Naive thymus-derived CD4-positive, alpha-beta T cell (primary cell): ENCODE data around the gene ACADS. TPM values are rescaled to one million over a fixed set of nuclear protein-coding genes. Genes with fewer than 3 reads are reported as not detected.

ENCODE experiments used
- ATAC-seq: fragments of 150-1000 bp; cut with Tn5 transposase; 2 replicates; pipeline ENCODE4 v1.10.0; 2021; ENCODE audit warnings: mild to moderate bottlenecking, moderate library complexity
- CTCF ChIA-PET: fragments of 350-600 bp; sonication (Branson Sonifier 250); formaldehyde crosslinking; loops from one replicate; lab custom pipeline; 2021; ENCODE audit warnings: antibody characterized with exemption; lab: Charles Lee
- POLR2A ChIA-PET: fragments of 350-600 bp; sonication (Branson Sonifier 250); formaldehyde crosslinking; loops from one replicate; lab custom pipeline; 2021; ENCODE audit warnings: antibody characterized with exemption, inconsistent platforms; lab: Charles Lee
- DNase-seq, 9 donors: peaks; one replicate each; pipeline versions ENCODE4 v3.0.0 to v3.0.0-alpha.2; 2020 to 2022; ENCODE audit warnings: mixed read lengths in 1 of 9
- H3K27ac ChIP-seq: one replicate; pipeline ENCODE4 v1.7.0; 2013; ENCODE audit warnings: mild to moderate bottlenecking, low read depth, low read length, moderate library complexity
- H3K27me3 ChIP-seq, 2 donors: one replicate each; pipeline ENCODE4 v1.7.0; 2013; ENCODE audit warnings: low read length in 2 of 2, mild to moderate bottlenecking in 2 of 2, moderate library complexity in 2 of 2; ENCODE audit not compliant: control insufficient read depth in 2 of 2, insufficient read depth in 2 of 2
- H3K36me3 ChIP-seq, 3 experiments: 1 replicate in 2 of 3; 2 replicates in 1 of 3; pipeline ENCODE4 v1.7.0; 2013; ENCODE audit warnings: low read length in 3 of 3, mild to moderate bottlenecking in 3 of 3, moderate library complexity in 1 of 3; ENCODE audit not compliant: insufficient read depth in 3 of 3, control insufficient read depth in 2 of 3
- H3K4me1 ChIP-seq, 2 donors: one replicate each; pipeline ENCODE4 v1.7.0; 2013; ENCODE audit warnings: low read length in 2 of 2, mild to moderate bottlenecking in 2 of 2, moderate library complexity in 1 of 2; ENCODE audit not compliant: control insufficient read depth in 2 of 2, insufficient read depth in 2 of 2
- H3K4me3 ChIP-seq: 2 replicates; pipeline ENCODE4 v1.7.0; 2013; ENCODE audit warnings: mild to moderate bottlenecking, low read length
- H3K9me3 ChIP-seq, 3 experiments: 1 replicate in 2 of 3; 2 replicates in 1 of 3; pipeline ENCODE4 v1.7.0; 2013; ENCODE audit warnings: low read length in 3 of 3; ENCODE audit not compliant: control insufficient read depth in 2 of 3
- H3K27ac Mint-ChIP-seq, 9 donors: one replicate each; pipeline ENCODE4 v1.8.0; 2020 to 2022; ENCODE audit warnings: mixed read lengths in 9 of 9, mild to moderate bottlenecking in 8 of 9, moderate library complexity in 5 of 9, inconsistent platforms in 2 of 9
- H3K27me3 Mint-ChIP-seq, 5 donors: one replicate each; pipeline ENCODE4 v1.8.0; 2021 to 2022; ENCODE audit warnings: mixed read lengths in 5 of 5, mild to moderate bottlenecking in 1 of 5
- H3K36me3 Mint-ChIP-seq, 5 donors: one replicate each; pipeline ENCODE4 v1.8.0; 2020 to 2022; ENCODE audit warnings: mixed read lengths in 5 of 5, mild to moderate bottlenecking in 3 of 5, inconsistent platforms in 1 of 5
- H3K4me1 Mint-ChIP-seq, 7 donors: one replicate each; pipeline ENCODE4 v1.8.0; 2020 to 2022; ENCODE audit warnings: mixed read lengths in 7 of 7, mild to moderate bottlenecking in 3 of 7, inconsistent platforms in 1 of 7
- H3K4me3 Mint-ChIP-seq, 10 donors: one replicate each; pipeline ENCODE4 v1.8.0; 2020 to 2022; ENCODE audit warnings: mild to moderate bottlenecking in 10 of 10, mixed read lengths in 10 of 10, moderate library complexity in 6 of 10, inconsistent platforms in 2 of 10
- H3K9me3 Mint-ChIP-seq, 11 donors: one replicate each; pipeline ENCODE4 v1.8.0; 2020 to 2022; ENCODE audit warnings: mixed read lengths in 11 of 11, mild to moderate bottlenecking in 4 of 11, inconsistent platforms in 1 of 11, moderate library complexity in 1 of 11
- intact Hi-C, 2 donors: fragments of 100-400 bp; cut with micrococcal nuclease; formaldehyde crosslinking; loops; one replicate each; pipeline ENCODE4 v1.15.1; 2023
- polyA plus RNA-seq, 2 donors: library from polyadenylated mRNA; unstranded; fragments of 300-500 nt; fragmentation: Illumina TruSeq; gene quantifications; one replicate each; pipeline ENCODE4 v1.2.3, GENCODE V29; 2021
- total RNA-seq, 6 experiments: library from RNA in 5 of 6; stranded (reverse) in 5 of 6; gene quantifications; 1 replicate in 5 of 6; 2 replicates in 1 of 6; pipeline ENCODE4 v1.2.3 and lab custom pipeline; 2021 to 2026

ACADS gene
- total and polyA plus RNA-seq, 7 experiments from 2014 or later = 10.4 to 28.7 (median 16.0) TPM

- no peak overlapping the region for H3K27ac Mint-ChIP-seq
Observed at GRCh38 chr12:120697344-120697743, 28.3 kb upstream of the ACADS start.

GRCh38 chr12:120698665-120699064 lies 27.0 kb upstream of the ACADS start:
- peaks cover 0 to 20% (median 4%) of the 10 kb centered on the region in 7 donors for H3K4me1 Mint-ChIP-seq
- no peaks in the 10 kb centered on the region for H3K9me3 ChIP-seq
- no peaks in the 10 kb centered on the region for H3K4me1 ChIP-seq
- intact Hi-C loops = no loop called here
- H3K27ac Mint-ChIP-seq = peak overlapping the region in 1 of 9 donors; percentile 65
- H3K27ac ChIP-seq = no peak overlapping the region
- POLR2A ChIA-PET = interaction anchor here (1.4 kb wide), 1 partner anchor 10 kb away, joined by 6 read pairs; no protein-coding TSS in a partner anchor
- no peak overlapping the region for H3K4me3 Mint-ChIP-seq
- H3K36me3 Mint-ChIP-seq = peaks cover 26 to 72% (median 33%) of the 10 kb centered on the region in 5 donors
- peaks cover 17 to 94% (median 35%) of the 10 kb centered on the region in 3 experiments for H3K36me3 ChIP-seq
- CTCF ChIA-PET = interaction anchor here (3.2 kb wide), 1 partner anchor 10 kb away, joined by 8 read pairs; the partner anchor contains the start of gene UNC119B
- no peak overlapping the region for H3K4me3 ChIP-seq
- H3K9me3 Mint-ChIP-seq = no peaks in the 10 kb centered on the region
- no peak for DNase-seq
- H3K27me3 ChIP-seq = no peaks in the 10 kb centered on the region
- no peaks in the 10 kb centered on the region for H3K27me3 Mint-ChIP-seq
- peak; percentile 64 for ATAC-seq

More at GRCh38 chr12:120697344-120697743, 28.3 kb upstream of the ACADS start:
- H3K27me3 ChIP-seq = no peaks in the 10 kb centered on the region
- ChIA-PET CTCF (interaction anchor here (0.9 kb wide), 1 partner anchor 9 kb away, joined by 3 read pairs; no protein-coding TSS in a partner anchor), POLR2A (interaction anchor here (1.4 kb wide), 1 partner anchor 8 kb away, joined by 6 read pairs; no protein-coding TSS in a partner anchor)
- no peak overlapping the region for H3K27ac ChIP-seq
- H3K4me3 ChIP-seq = no peak overlapping the region
- H3K9me3 ChIP-seq = no peaks in the 10 kb centered on the region
- Mint-ChIP-seq H3K4me3 (no peak overlapping the region), H3K9me3 (no peaks in the 10 kb centered on the region), H3K36me3 (peaks cover 26 to 73% (median 32%) of the 10 kb centered on the region in 5 donors), H3K4me1 (peaks cover 9 to 31% (median 16%) of the 10 kb centered on the region in 7 donors), H3K27me3 (no peaks in the 10 kb centered on the region)
- intact Hi-C loops = no loop called here
- ATAC-seq (no peak), DNase-seq (no peak)
- H3K36me3 ChIP-seq = peaks cover 17 to 88% (median 35%) of the 10 kb centered on the region in 3 experiments
- peaks cover 0 to 3% of the 10 kb centered on the region in 2 donors for H3K4me1 ChIP-seq

- Histone ChIP-seq H3K9me3 (no peaks in the 10 kb centered on the region), H3K27me3 (no peaks in the 10 kb centered on the region), H3K4me3 (no peak overlapping the region), H3K4me1 (no peaks in the 10 kb centered on the region), H3K27ac (no peak overlapping the region), H3K36me3 (peaks cover 17 to 85% (median 34%) of the 10 kb centered on the region in 3 experiments)
- intact Hi-C loops = no loop called here
- Mint-ChIP-seq H3K4me3 (no peak overlapping the region), H3K36me3 (peaks cover 19 to 65% (median 30%) of the 10 kb centered on the region in 5 donors), H3K27ac (peak overlapping the region in 1 of 9 donors; percentile 5), H3K27me3 (no peaks in the 10 kb centered on the region), H3K4me1 (peaks cover 0 to 16% (median 0%) of the 10 kb centered on the region in 7 donors), H3K9me3 (no peaks in the 10 kb centered on the region)
- ChIA-PET CTCF (interaction anchor here (3.2 kb wide), 1 partner anchor 9 kb away, joined by 8 read pairs; the partner anchor contains the start of gene UNC119B), POLR2A (interaction anchor here (0.6 kb wide), 1 partner anchor 103 kb away, joined by 4 read pairs; no protein-coding TSS in a partner anchor)
- DNase-seq (no peak), ATAC-seq (no peak)
Observed at GRCh38 chr12:120699553-120699952, 26.1 kb upstream of the ACADS start.

- ChIA-PET POLR2A (interaction anchor here (0.5 to 0.7 kb wide), 2 partner anchors 12 to 43 kb away, joined by 3 read pairs; no protein-coding TSS in a partner anchor), CTCF (interaction anchor here (0.6 to 3.2 kb wide), 2 partner anchors 8 to 743 kb away, joined by 3 to 8 read pairs; partner anchors contain the start of gene UNC119B)
- no peak overlapping the region for H3K4me3 Mint-ChIP-seq
- H3K36me3 Mint-ChIP-seq = peaks cover 13 to 52% (median 19%) of the 10 kb centered on the region in 5 donors
- H3K27ac Mint-ChIP-seq = peak overlapping the region in 1 of 9 donors; percentile 24
- no peaks in the 10 kb centered on the region for H3K9me3 Mint-ChIP-seq
- ATAC-seq = no peak
- intact Hi-C loops = no loop called here
- Histone ChIP-seq H3K27ac (no peak overlapping the region), H3K36me3 (peaks cover 11 to 71% (median 29%) of the 10 kb centered on the region in 3 experiments), H3K4me3 (no peak overlapping the region), H3K9me3 (no peaks in the 10 kb centered on the region), H3K27me3 (no peaks in the 10 kb centered on the region), H3K4me1 (no peaks in the 10 kb centered on the region)
- DNase-seq = no peak
- no peaks in the 10 kb centered on the region for H3K27me3 Mint-ChIP-seq
- peaks cover 0 to 9% (median 0%) of the 10 kb centered on the region in 7 donors for H3K4me1 Mint-ChIP-seq
Observed at GRCh38 chr12:120700886-120701285, 24.7 kb upstream of the ACADS start.

- Histone ChIP-seq H3K27me3 (no peaks in the 10 kb centered on the region), H3K27ac (no peak overlapping the region), H3K9me3 (no peaks in the 10 kb centered on the region), H3K4me3 (no peak overlapping the region), H3K36me3 (peaks cover 0 to 54% (median 12%) of the 10 kb centered on the region in 3 experiments), H3K4me1 (no peaks in the 10 kb centered on the region)
- intact Hi-C loops = no loop called here
- Mint-ChIP-seq H3K27ac (no peak overlapping the region), H3K4me1 (peaks cover 0 to 9% (median 0%) of the 10 kb centered on the region in 7 donors), H3K4me3 (no peak overlapping the region), H3K9me3 (no peaks in the 10 kb centered on the region), H3K36me3 (peaks cover 4 to 35% (median 10%) of the 10 kb centered on the region in 5 donors), H3K27me3 (no peaks in the 10 kb centered on the region)
- ChIA-PET POLR2A (no interaction called here), CTCF (interaction anchor here (0.6 kb wide), 1 partner anchor 107 kb away, joined by 4 read pairs; no protein-coding TSS in a partner anchor)
- DNase-seq (no peak), ATAC-seq (no peak)
Observed at GRCh38 chr12:120702637-120703036, 23.0 kb upstream of the ACADS start.

GRCh38 chr12:120703311-120703942 lies 22.2 kb upstream of the ACADS start:
- H3K27ac ChIP-seq = no peak overlapping the region
- peaks cover 4 to 30% (median 10%) of the 10 kb centered on the region in 5 donors for H3K36me3 Mint-ChIP-seq
- DNase-seq = no peak
- H3K36me3 ChIP-seq = peaks cover 0 to 46% (median 9%) of the 10 kb centered on the region in 3 experiments
- intact Hi-C loops = no loop called here
- POLR2A ChIA-PET = no interaction called here
- peaks cover 0 to 5% (median 0%) of the 10 kb centered on the region in 7 donors for H3K4me1 Mint-ChIP-seq
- CTCF ChIA-PET = no interaction called here
- H3K9me3 Mint-ChIP-seq = no peaks in the 10 kb centered on the region
- H3K4me3 ChIP-seq = no peak overlapping the region
- ATAC-seq = no peak
- H3K4me3 Mint-ChIP-seq = no peak overlapping the region
- no peaks in the 10 kb centered on the region for H3K27me3 Mint-ChIP-seq
- no peaks in the 10 kb centered on the region for H3K27me3 ChIP-seq
- H3K9me3 ChIP-seq = no peaks in the 10 kb centered on the region
- H3K4me1 ChIP-seq = no peaks in the 10 kb centered on the region
- no peak overlapping the region for H3K27ac Mint-ChIP-seq
